Measurements from ENCODE around the gene DPP7.
"Not testable (repeated sequence)": the region's sequence is repeated elsewhere in the genome, so short reads cannot be mapped to it uniquely, and the experiment has no call there.

The DPP7 gene

GRCh38 chr9:137129456-137130175 is 15.1 kb upstream of the DPP7 start:
- DNase-seq (ENCODE audit: low read depth in 2 of 3, low spot score in 1 of 3) = peak; percentile 71 to 89 (median 85)

- no peak for DNase-seq (ENCODE audit: low read depth in 2 of 3, low spot score in 1 of 3)
Measured at GRCh38 chr9:137128862-137129455, 14.4 kb upstream of the DPP7 start.

DNA sequence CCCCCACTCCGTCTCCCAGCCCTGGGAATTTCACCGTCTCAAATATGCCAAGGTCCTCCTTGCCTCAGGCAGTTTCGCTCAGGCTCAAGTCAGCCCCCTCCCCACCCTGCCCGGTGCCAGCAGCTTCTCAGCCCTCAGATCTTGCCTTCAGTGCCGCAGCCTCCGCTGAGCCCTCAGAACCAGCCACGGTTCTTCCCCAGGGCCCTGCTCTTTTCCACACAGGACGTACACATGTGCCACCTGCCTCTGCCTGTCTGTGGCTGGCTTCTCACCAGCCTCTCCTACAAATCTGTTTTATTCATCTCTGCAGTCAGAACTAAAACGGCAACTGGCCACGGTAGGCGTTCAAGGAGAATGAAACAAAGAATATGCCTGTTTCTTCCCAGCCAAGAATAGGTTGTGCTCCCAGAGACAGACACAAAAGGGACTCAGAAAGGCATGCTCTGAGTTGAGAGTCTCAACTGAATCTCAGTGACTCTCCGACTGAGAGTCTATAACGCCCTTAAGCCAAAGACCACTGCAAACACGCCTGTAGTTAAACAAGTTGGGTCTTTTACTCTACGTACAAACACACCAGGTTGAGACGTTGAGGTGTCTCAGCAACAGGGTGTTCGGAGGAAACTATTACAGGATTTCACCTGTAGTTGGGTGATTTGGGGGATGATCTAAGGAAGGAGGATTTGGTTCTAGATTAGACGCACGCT is 13.8 kb upstream of the DPP7 start:
- DNase-seq (ENCODE audit: low read depth in 2 of 3, low spot score in 1 of 3) = no peak

GRCh38 chr9:137127301-137128157 is 13.0 kb upstream of the DPP7 start:
- DNase-seq (ENCODE audit: low read depth in 2 of 3, low spot score in 1 of 3) = peak in 1 of 3 donors; percentile 23

GRCh38 chr9:137126786-137127185 is 12.3 kb upstream of the DPP7 start:
- no peak for DNase-seq (ENCODE audit: low read depth in 2 of 3, low spot score in 1 of 3)

DNA sequence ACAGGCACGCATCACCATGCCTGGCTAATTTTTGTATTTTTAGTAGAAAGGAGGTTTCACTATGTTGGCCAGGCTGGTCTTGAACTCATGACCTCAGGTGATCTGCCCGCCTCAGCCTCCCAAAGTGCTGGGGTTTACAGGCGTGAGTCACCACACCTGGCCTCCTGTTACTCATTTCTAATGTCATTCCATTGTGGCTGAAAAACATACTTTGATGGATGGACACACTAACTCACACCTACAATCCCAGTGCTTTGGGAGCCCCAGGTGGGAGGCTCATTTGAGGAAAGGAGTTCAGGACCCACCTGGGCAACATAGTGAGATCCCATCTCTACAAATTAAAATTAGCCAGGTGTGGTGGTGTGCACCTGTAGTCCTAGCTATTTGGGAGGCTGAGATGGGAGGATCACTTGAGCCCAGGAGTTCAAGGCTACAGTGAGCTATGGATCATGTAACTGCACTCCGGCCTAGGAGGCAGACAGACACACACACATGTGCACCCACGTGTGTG is 9.5 kb upstream of the DPP7 start:
- not testable (repeated sequence) for DNase-seq (ENCODE audit: low read depth in 2 of 3, low spot score in 1 of 3)

DNA sequence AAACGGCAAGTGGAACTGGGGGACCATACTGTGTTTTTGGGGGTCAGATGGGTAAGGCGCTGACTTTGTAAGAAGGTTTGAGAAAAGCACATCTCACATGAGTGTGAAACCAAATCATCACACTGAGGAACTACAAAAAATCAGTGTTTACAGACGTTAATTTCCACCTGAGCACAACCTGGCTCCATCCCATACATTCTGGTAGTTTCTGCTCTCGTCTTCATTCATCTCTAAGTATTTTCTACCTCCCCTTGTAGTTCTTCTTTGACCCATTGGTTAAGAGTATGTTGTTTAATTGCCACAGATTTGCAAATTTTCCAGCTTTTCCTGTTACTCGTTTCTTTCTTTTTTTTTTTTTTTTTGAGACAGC is 8.9 kb upstream of the DPP7 start:
- no peak for DNase-seq (ENCODE audit: low read depth in 2 of 3, low spot score in 1 of 3)

- DNase-seq (ENCODE audit: low read depth in 2 of 3, low spot score in 1 of 3) = not testable (repeated sequence)
Measured at GRCh38 chr9:137122796-137123467, 8.4 kb upstream of the DPP7 start.

DNA sequence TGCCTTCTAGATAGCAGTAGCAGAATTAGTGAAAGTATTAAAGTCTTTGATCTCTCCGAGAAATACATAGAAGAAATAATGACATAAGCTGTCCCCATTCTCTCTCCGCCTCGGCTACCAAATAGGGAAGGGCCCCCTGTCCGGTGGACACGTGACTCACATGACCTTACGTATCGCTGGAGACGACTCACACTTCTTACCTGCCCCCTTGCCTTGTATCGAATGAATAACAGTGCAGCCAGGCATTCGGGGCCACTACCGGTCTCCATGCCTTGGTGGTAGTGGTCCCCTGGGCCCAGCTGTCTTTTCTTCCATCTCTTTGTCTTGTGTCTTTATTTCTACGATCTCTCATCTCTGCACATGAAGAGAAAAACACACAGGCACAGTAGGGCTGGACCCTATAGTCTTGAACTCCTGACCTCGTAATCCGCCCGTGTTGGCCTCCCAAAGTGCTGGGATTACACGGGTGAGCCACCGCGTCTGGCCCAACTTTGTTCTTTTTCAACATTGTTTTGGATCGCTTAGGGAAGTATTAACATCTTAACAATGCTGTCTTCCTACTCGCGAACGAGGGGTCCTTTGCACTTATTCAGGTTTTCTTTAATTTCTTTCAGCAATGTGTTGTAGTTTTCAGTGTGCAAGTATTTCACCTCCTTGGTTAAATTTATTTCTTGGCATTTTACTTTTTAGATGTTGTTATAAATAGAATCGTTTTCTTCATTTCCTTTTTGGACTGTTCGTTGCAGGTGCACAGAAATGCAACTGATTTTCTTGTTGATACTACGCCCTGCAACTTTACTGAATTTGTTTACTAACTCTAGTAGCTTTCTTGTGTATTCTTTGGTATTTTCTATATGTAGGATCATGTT is 7.6 kb upstream of the DPP7 start:
- not testable (repeated sequence) for DNase-seq (ENCODE audit: low read depth in 2 of 3, low spot score in 1 of 3)

DNA sequence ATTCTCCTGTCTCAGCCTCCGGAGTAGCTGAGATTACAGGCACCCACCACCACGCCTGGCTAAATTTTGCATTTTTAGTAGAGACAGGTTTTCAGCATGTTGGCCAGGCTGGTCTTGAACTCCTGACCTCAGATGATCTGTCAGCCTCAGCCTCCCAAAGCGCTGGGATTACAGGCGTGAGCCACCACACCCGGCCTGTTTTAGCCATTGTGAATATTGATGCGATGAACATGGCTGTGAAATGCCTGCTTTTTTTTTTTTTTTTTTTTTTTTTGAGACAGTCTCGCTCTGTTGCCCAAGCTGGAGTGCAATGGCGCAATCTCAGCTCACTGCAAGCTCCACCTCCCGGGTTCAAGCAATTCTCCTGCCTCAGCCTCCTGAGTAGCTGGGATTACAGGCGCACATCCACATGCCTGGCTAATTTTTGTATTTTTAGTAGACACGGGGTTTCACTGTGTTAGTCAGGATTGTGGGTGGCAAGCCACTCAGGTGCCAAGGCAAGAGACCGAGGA is 3.6 kb upstream of the DPP7 start:
- DNase-seq (ENCODE audit: low read depth in 2 of 3, low spot score in 1 of 3) = not testable (repeated sequence)

DNA sequence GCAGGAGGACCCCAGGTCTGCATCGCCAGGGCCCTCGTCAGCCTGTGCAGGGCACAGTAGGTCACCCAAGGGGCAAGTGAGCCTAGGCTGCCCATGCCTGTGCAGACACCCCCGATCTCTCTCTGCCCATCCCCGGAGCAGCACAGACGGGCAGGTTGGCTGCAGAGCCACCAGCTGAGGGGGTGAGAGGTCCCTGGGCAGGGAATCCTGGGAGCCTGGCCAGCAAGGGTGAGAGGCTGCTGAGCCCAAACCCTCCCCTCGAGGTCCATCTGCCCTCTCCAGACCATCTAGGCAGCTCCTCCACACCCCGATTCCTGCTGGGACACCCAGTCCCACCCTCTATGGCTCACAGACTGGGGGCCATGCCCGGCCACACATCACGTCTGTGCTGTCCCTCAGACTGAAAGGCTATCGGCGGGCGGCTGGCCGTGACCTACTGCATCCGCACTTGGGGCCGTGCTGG is 2.8 kb upstream of the DPP7 start:
- no peak for DNase-seq (ENCODE audit: low read depth in 2 of 3, low spot score in 1 of 3)

DNA sequence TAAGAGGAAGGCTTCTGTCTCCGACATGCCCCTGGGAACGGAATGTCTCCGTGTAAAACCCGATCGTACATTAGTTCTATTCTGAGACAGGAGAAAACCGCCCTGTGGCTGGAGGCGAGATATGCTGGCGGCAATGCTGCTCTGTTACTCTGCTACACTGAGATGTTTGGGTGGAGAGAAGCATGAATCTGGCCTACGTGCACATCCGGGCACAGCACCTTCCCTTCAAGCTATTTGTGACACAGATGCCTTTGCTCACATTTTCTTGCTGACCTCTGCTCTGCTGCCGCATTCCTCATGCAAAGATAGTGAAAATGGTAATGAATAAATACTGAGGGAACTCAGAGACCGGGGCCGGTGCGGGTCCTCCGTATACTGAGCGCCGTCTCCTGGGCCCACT is 2.2 kb upstream of the DPP7 start:
- DNase-seq (ENCODE audit: low read depth in 2 of 3, low spot score in 1 of 3) = no peak

DNA sequence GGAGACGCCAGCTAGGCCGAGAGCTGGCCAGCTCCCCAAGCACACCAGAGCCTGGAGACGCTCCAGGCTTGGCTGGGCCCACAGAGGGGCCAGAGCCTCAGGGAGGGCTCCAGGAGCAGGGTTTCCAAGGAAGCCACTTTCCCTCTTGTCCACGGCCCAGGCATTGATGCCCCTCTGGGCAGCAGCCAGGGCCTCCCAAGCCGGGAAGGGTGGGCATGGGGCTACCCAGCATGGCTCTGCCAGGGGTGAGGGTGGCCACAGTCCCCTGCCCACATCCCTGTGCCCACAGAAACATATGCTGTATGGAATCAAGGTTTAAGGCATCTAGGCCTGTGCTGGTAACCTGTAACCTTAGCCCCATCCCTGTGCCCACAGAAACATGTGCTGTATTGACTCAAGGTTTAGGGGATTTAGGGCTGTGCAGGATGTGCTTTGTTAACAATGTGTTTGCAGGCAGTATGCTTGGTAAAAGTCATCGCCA is 1.5 kb upstream of the DPP7 start:
- no peak for DNase-seq (ENCODE audit: low read depth in 2 of 3, low spot score in 1 of 3)

DNA sequence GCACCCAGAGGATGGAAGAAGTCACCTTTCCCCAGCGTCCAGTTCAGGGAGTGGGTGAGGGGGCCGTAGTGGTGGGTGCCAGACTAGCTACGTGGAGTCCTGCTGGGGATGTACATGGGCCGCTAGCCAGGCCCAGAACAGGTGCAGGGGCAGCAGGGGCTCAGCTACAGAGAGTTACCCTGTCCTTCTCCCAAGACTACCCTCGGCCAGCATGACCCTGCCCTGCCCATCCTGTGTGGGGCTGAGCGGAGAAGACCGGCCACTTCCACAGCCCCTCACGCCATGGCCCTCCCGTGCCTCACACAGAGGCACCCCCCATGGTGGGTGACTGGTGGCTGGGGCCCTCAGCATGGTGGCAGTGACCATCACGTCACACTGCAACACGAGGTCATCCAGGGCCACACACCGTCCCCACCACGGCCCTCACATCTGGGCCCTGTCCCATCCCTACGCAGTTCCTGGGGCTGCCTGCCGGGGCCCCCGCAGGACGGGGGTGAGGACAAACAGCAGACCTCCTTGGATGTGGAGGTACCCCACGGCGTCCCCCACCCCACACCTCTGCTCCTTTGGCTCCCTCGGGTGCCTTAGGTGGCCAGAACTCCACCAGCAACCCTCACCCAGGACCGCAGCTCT is 977 bp upstream of the DPP7 start:
- no peak for DNase-seq (ENCODE audit: low read depth in 2 of 3, low spot score in 1 of 3)

GRCh38 chr9:137114220-137114612 is 317 bp downstream of the DPP7 start:
- no peak for DNase-seq (ENCODE audit: low read depth in 2 of 3, low spot score in 1 of 3)

DNA sequence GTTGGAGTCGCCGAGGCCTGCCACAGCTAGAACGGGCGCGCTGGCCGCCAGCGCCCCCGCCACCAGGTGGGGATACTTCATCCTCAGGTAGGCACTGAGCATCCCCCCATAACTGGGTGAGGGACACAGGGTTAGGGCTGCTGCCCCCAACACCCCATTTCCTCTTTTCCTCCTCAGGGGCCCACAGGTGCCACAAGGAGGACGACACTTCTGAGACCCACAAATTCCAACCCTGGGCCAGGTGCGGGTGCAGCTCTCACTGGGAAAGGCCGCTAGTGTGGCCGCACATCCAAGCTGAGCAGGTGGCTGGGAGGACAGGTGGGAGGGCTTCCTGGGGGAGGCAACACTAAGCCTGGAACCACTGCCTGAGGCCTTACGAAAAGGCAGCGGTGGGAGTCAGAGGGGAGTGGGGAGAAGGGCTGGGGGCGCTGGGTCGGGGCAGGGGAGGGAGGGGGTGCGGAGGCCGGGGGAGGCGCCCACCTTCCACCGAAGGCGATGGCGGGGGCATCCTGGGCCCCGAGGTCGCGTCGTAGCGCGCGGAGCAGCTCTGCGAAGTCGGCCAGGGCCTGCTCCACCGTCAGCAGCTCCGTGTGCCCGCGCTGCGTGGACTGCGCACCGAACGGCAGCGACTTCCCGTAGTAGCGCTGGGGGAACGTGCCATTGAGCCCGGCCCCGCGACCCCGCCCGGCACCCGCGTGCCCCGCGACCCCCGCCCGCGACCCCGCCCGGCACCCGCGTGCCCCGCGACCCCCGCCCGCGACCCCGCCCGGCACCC is 961 bp downstream of the DPP7 start:
- DNase-seq (ENCODE audit: low read depth in 2 of 3, low spot score in 1 of 3) = peak in 1 of 3 donors; percentile 28

DNA sequence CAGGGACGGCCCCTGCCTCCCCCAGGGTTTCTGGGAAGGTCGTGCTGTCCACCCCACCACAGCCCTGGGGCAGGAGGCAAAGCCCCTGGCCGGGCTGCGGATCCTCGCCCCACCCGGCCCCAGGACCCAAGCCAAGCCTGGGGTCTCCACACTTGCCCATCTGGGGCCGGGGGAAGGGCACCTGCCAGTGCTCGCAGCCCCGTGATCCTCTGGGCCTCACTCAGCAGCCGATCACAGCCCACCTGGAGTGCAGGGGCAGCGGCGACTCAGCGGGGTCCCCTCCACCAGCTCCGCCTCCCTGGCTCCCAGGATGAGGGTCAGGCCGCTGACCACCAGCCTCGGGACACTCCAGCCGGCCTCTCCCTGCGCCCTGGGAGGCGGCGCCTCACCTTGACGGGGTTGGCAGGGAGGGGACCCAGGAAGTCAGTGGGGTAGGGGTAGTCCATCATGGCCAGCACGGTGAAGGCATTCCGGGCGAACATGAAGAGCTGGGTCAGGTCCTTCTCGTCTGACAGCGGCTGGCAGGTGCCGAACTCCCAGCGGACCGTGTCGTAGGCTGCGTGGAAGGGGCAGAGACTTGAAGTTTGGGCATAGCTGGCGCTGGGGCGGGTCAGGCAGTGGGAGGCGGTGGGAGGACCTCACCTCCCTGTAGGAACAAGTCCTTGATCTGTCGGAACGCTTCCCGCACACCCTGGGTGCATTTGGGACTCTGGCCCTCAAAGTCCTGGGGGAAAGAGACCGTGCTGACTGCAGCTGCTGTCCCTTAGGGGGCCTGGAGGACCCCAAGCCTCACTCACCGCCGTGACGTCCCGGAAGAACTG is 1.8 kb downstream of the DPP7 start:
- DNase-seq (ENCODE audit: low read depth in 2 of 3, low spot score in 1 of 3) = no peak
